ENCODE results near the gene COPS3.

COPS3 gene

GRCh38 chr17:17243163-17243562, 37.9 kb downstream of the COPS3 start:
- no peak for DNase-seq (ENCODE audit: low read depth in 2 of 2)

GRCh38 chr17:17242246-17242645, 38.8 kb downstream of the COPS3 start:
- DNase-seq (ENCODE audit: low read depth in 2 of 2) = no peak

GRCh38 chr17:17241656-17242055, 39.4 kb downstream of the COPS3 start:
- DNase-seq (ENCODE audit: low read depth in 2 of 2) = no peak

- no peak for DNase-seq (ENCODE audit: low read depth in 2 of 2)
Measured at GRCh38 chr17:17239832-17240231, 41.2 kb downstream of the COPS3 start.

- DNase-seq (ENCODE audit: low read depth in 2 of 2) = peak; percentile 86 to 87
Measured at GRCh38 chr17:17237026-17237799, 43.8 kb downstream of the COPS3 start, which contains the start of gene FLCN. Gene FLCN (minus strand): TSS chr17:17237168. CDS start chr17:17228137, 9,031 bp downstream.

GRCh38 chr17:17236295-17237025, 44.6 kb downstream of the COPS3 start:
- no peak for DNase-seq (ENCODE audit: low read depth in 2 of 2)

- DNase-seq (ENCODE audit: low read depth in 2 of 2) = no peak
Measured at GRCh38 chr17:17235212-17236174, 45.6 kb downstream of the COPS3 start.

GRCh38 chr17:17232303-17232621, 48.8 kb downstream of the COPS3 start:
- DNase-seq (ENCODE audit: low read depth in 2 of 2) = no peak

GRCh38 chr17:17231621-17232302, 49.3 kb downstream of the COPS3 start:
- no peak for DNase-seq (ENCODE audit: low read depth in 2 of 2)

GRCh38 chr17:17229416-17230384, 51.3 kb downstream of the COPS3 start:
- DNase-seq (ENCODE audit: low read depth in 2 of 2) = no peak

GRCh38 chr17:17228521-17229279, 52.3 kb downstream of the COPS3 start:
- DNase-seq (ENCODE audit: low read depth in 2 of 2) = no peak

GRCh38 chr17:17227608-17228520, 53.2 kb downstream of the COPS3 start:
- DNase-seq (ENCODE audit: low read depth in 2 of 2) = no peak

GRCh38 chr17:17226451-17227265, 54.4 kb downstream of the COPS3 start:
- DNase-seq (ENCODE audit: low read depth in 2 of 2) = no peak

GRCh38 chr17:17225901-17226300, 55.1 kb downstream of the COPS3 start:
- no peak for DNase-seq (ENCODE audit: low read depth in 2 of 2)

- no peak for DNase-seq (ENCODE audit: low read depth in 2 of 2)
Measured at GRCh38 chr17:17224137-17224536, 56.9 kb downstream of the COPS3 start.

GRCh38 chr17:17223736-17224135, 57.3 kb downstream of the COPS3 start:
- no peak for DNase-seq (ENCODE audit: low read depth in 2 of 2)

GRCh38 chr17:17221329-17221728, 59.7 kb downstream of the COPS3 start:
- DNase-seq (ENCODE audit: low read depth in 2 of 2) = no peak

- no peak for DNase-seq (ENCODE audit: low read depth in 2 of 2)
Measured at GRCh38 chr17:17220529-17220928, 60.5 kb downstream of the COPS3 start.

All from stimulated activated CD4-positive, alpha-beta T cell treated with anti-CD3 and anti-CD28 coated beads, Interleukin-1b, Interleukin-23, amount 100 ng/mL, for 4 hours (primary cell).